K562 (cell line): ENCODE data around the gene RDH16. TPM values are rescaled to one million over a fixed set of nuclear protein-coding genes. Genes with fewer than 3 reads are reported as not detected.

ENCODE experiments used
- CBX5 ChIP-seq: IDR thresholded peaks from 2 replicates; pipeline ENCODE4 v1.6.1; 2014; ENCODE audit warnings: low read depth, borderline replicate concordance
- KLF16 ChIP-seq: IDR thresholded peaks from 2 replicates; pipeline ENCODE4 v1.6.1; 2016; ENCODE audit warnings: antibody characterized with exemption
- MYBL2 ChIP-seq, 2 experiments: fragments of 450-650 bp in 1 of 2; sonication (generic) in 1 of 2; formaldehyde crosslinking in 1 of 2; IDR thresholded peaks; 2 replicates each; pipeline versions ENCODE4 v1.6.1 to v1.8.1; 2017 to 2022; ENCODE audit warnings: borderline replicate concordance in 1 of 2, inconsistent platforms in 1 of 2, low read depth in 1 of 2, mild to moderate bottlenecking in 1 of 2, missing genetic modification reagents in 1 of 2, moderate library complexity in 1 of 2
- POLR2H ChIP-seq: IDR thresholded peaks from 2 replicates; pipeline ENCODE4 v1.6.1; 2016; ENCODE audit warnings: missing genetic modification characterization, low read depth, mild to moderate bottlenecking, control low read depth, missing compliant biosample characterization, moderate library complexity
- SMAD2 ChIP-seq: fragments of 150-350 bp; IDR thresholded peaks from 2 replicates; pipeline ENCODE4 v1.6.1; 2014; ENCODE audit warnings: low read depth, mild to moderate bottlenecking, low read length
- SMARCA5 ChIP-seq: fragments of 450-650 bp; IDR thresholded peaks from 2 replicates; pipeline ENCODE4 v1.6.1; 2016
- SMARCC2 ChIP-seq: fragments of 450-650 bp; IDR thresholded peaks from 2 replicates; pipeline ENCODE4 v1.6.1; 2017; ENCODE audit warnings: antibody characterized with exemption, moderate library complexity, mild to moderate bottlenecking, low read depth
- ZNF133 ChIP-seq: fragments of 250-450 bp; sonication (Bioruptor Pico); IDR thresholded peaks from 2 replicates; pipeline ENCODE4 v1.4.0; 2020; ENCODE audit warnings: mild to moderate bottlenecking
- ZNF407 ChIP-seq: fragments of 450-650 bp; IDR thresholded peaks from 2 replicates; pipeline ENCODE4 v1.6.1; 2016; ENCODE audit warnings: low read depth
- ZSCAN32 ChIP-seq: fragments of 450-650 bp; formaldehyde crosslinking; IDR thresholded peaks from 2 replicates; pipeline ENCODE4 v1.4.0; 2020; ENCODE audit warnings: mild to moderate bottlenecking, moderate library complexity
- polyA plus RNA-seq, 8 experiments: library from polyadenylated mRNA; depleted of rRNA in 4 of 8; stranded (reverse) in 5 of 8; unstranded in 3 of 8; fragments of >200 nt; fragmentation: Nextera tagmentation in 2 of 8; fragmentation: Illumina TruSeq in 1 of 8; extraction: Ambion mirVana in 2 of 8; extraction: Trizol in 1 of 8; gene quantifications; 2 replicates each; pipeline versions ENCODE4 v1.2.1 to v1.2.3, GENCODE V29; 2011 to 2014; ENCODE audit warnings: inconsistent platforms in 1 of 8, missing spikeins in 1 of 8
- total RNA-seq, 7 experiments: library from RNA; depleted of rRNA in 6 of 7; stranded (reverse); fragments of >200 nt in 6 of 7; fragmentation: Illumina TruSeq in 2 of 7; extraction: Trizol in 2 of 7; gene quantifications; 2 replicates each; pipeline versions ENCODE4 v1.2.1 to v1.2.3, GENCODE V29; 2011 to 2021; ENCODE audit warnings: low replicate concordance in 1 of 7
- TF ChIP-seq, protein P1 (sequence below): IDR thresholded peaks from 3 replicates; pipeline ENCODE4 v1.6.1; 2011; ENCODE audit warnings: borderline replicate concordance, mild to moderate bottlenecking, moderate library complexity; ENCODE audit not compliant: insufficient read length; ENCODE audit errors: extremely low read depth
- TF ChIP-seq, protein P2 (sequence below): sonication (generic); formaldehyde crosslinking; IDR thresholded peaks from 2 replicates; pipeline ENCODE4 v1.5.0; 2020; ENCODE audit warnings: missing genetic modification reagents

Gene RDH16
- total and polyA plus RNA-seq, 9 of the 15 experiments (the other 6 are each of a cell fraction or from before 2014, with no cell fraction given) = 0.11 to 0.52 (median 0.22) TPM; not detected in 1

DNA sequence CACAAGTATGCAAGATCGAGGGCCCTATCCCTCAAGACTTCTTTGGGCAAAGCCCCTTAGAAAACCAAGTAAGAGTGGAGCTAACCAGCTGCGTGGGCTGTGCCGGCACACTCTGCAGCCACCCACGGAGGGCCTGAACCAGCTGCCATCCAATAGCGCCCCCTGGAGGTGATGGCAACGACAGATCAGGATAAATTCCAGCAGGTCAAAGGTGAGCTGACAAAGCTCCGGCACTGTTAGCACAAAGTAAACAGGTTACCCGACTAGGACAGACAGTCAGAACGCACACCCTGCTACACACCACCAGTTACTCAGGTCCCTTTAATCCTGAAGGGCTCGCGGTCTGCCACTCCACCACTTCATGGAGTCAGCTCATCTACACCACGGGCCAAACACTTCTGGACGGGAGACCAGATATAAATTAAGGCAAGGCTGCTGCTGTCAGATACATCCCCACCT is 44.1 kb upstream of the RDH16 start (continued):
- TF ChIP-seq KLF16 = peak; percentile 47; the same call in 1 of the 2 replicates
- TF ChIP-seq, protein P1, sequence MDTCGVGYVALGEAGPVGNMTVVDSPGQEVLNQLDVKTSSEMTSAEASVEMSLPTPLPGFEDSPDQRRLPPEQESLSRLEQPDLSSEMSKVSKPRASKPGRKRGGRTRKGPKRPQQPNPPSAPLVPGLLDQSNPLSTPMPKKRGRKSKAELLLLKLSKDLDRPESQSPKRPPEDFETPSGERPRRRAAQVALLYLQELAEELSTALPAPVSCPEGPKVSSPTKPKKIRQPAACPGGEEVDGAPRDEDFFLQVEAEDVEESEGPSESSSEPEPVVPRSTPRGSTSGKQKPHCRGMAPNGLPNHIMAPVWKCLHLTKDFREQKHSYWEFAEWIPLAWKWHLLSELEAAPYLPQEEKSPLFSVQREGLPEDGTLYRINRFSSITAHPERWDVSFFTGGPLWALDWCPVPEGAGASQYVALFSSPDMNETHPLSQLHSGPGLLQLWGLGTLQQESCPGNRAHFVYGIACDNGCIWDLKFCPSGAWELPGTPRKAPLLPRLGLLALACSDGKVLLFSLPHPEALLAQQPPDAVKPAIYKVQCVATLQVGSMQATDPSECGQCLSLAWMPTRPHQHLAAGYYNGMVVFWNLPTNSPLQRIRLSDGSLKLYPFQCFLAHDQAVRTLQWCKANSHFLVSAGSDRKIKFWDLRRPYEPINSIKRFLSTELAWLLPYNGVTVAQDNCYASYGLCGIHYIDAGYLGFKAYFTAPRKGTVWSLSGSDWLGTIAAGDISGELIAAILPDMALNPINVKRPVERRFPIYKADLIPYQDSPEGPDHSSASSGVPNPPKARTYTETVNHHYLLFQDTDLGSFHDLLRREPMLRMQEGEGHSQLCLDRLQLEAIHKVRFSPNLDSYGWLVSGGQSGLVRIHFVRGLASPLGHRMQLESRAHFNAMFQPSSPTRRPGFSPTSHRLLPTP = no peak
- no peak for TF ChIP-seq ZNF407
- no peak for TF ChIP-seq SMARCA5
- no peak for TF ChIP-seq MYBL2 (IDR thresholded peaks at IDR 0.05; ENCODE audit: low read depth)
- no peak for TF ChIP-seq MYBL2 (CRISPR knock-in tag; IDR thresholded peaks at IDR 0.05; ENCODE audit: borderline replicate concordance)
- no peak for TF ChIP-seq SMAD2
- no peak for TF ChIP-seq ZSCAN32
- TF ChIP-seq POLR2H (tag) = no peak
- no peak for TF ChIP-seq CBX5
- TF ChIP-seq ZNF133 (CRISPR knock-in tag) = no peak
- no peak for TF ChIP-seq SMARCC2
- TF ChIP-seq, protein P2, sequence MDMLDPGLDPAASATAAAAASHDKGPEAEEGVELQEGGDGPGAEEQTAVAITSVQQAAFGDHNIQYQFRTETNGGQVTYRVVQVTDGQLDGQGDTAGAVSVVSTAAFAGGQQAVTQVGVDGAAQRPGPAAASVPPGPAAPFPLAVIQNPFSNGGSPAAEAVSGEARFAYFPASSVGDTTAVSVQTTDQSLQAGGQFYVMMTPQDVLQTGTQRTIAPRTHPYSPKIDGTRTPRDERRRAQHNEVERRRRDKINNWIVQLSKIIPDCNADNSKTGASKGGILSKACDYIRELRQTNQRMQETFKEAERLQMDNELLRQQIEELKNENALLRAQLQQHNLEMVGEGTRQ (CRISPR knock-in tag) = no peak
